K562 (cell line): ENCODE measurements around the gene BZW1. TPM values are rescaled to one million over a fixed set of nuclear protein-coding genes. Genes with fewer than 3 reads are reported as not detected.
A peak's percentile ranks its signal among the peaks of the same experiment; 100 is the strongest.

Source experiments
- EGR1 ChIP-seq: fragments of 450-650 bp; conservative IDR thresholded peaks from 2 replicates; pipeline ENCODE4 v1.6.1; 2017; ENCODE audit warnings: mild to moderate bottlenecking
- GATA2 ChIP-seq: sonication (generic); formaldehyde crosslinking; IDR thresholded peaks from 2 replicates; pipeline ENCODE4 v1.4.0; 2020; ENCODE audit warnings: mild to moderate bottlenecking, missing genetic modification reagents
- HDGF ChIP-seq: fragments of 450-650 bp; IDR thresholded peaks from 2 replicates; pipeline ENCODE4 v1.6.1; 2016
- HMG20A ChIP-seq: fragments of 450-650 bp; formaldehyde crosslinking; conservative IDR thresholded peaks from 2 replicates; pipeline ENCODE4 v1.4.0; 2020; ENCODE audit warnings: mild to moderate bottlenecking, mixed read lengths
- KLF6 ChIP-seq: fragments of 250-450 bp; sonication (Bioruptor Pico); IDR thresholded peaks from 2 replicates; pipeline ENCODE4 v1.4.0; 2020; ENCODE audit warnings: mild to moderate bottlenecking, moderate library complexity, borderline replicate concordance
- NBN ChIP-seq: fragments of 450-650 bp; IDR thresholded peaks from 2 replicates; pipeline ENCODE4 v1.6.1; 2016; ENCODE audit warnings: low read depth, mild to moderate bottlenecking
- PBX2 ChIP-seq, 2 experiments: IDR thresholded peaks in 1 of 2; conservative IDR thresholded peaks in 1 of 2; 2 replicates each; pipeline ENCODE4 v1.6.1; 2016; ENCODE audit warnings: low read depth in 2 of 2, mild to moderate bottlenecking in 1 of 2, missing compliant biosample characterization in 1 of 2, missing genetic modification characterization in 1 of 2, moderate library complexity in 1 of 2
- RBM22 ChIP-seq: fragments of 200-400 bp; formaldehyde crosslinking; IDR thresholded peaks from 2 replicates; pipeline ENCODE4 v1.6.1; 2018; ENCODE audit warnings: low read length, low read depth; ENCODE audit not compliant: poor library complexity, severe bottlenecking
- SIN3A ChIP-seq, 2 experiments: fragments of 150-350 bp in 1 of 2; IDR thresholded peaks; 2 replicates each; pipeline ENCODE4 v1.6.1; 2011 to 2016; ENCODE audit warnings: borderline replicate concordance in 2 of 2, low read depth in 2 of 2, low read length in 2 of 2, mild to moderate bottlenecking in 2 of 2, moderate library complexity in 2 of 2; ENCODE audit not compliant: control insufficient read depth in 1 of 2
- STAT5B ChIP-seq: fragments of 250-450 bp; sonication (Bioruptor Pico); IDR thresholded peaks from 2 replicates; pipeline ENCODE4 v1.8.0; 2021; ENCODE audit warnings: mild to moderate bottlenecking, inconsistent platforms
- TEAD1 ChIP-seq, 2 experiments: fragments of 450-650 bp in 1 of 2; sonication (generic) in 1 of 2; formaldehyde crosslinking; IDR thresholded peaks; 2 replicates each; pipeline versions ENCODE4 v1.4.0 to v1.8.0; 2020 to 2022; ENCODE audit warnings: mild to moderate bottlenecking in 2 of 2, missing genetic modification reagents in 1 of 2
- ZFP30 ChIP-seq: fragments of 250-450 bp; sonication (Bioruptor Pico); IDR thresholded peaks from 2 replicates; pipeline ENCODE4 v1.8.0; 2022; ENCODE audit warnings: moderate library complexity, mild to moderate bottlenecking, inconsistent platforms, borderline replicate concordance
- polyA plus RNA-seq, 8 experiments: library from polyadenylated mRNA; depleted of rRNA in 4 of 8; stranded (reverse) in 5 of 8; unstranded in 3 of 8; fragments of >200 nt; fragmentation: Nextera tagmentation in 2 of 8; fragmentation: Illumina TruSeq in 1 of 8; extraction: Ambion mirVana in 2 of 8; extraction: Trizol in 1 of 8; gene quantifications; 2 replicates each; pipeline versions ENCODE4 v1.2.1 to v1.2.3, GENCODE V29; 2011 to 2014; ENCODE audit warnings: inconsistent platforms in 1 of 8, missing spikeins in 1 of 8
- total RNA-seq, 7 experiments: library from RNA; depleted of rRNA in 6 of 7; stranded (reverse); fragments of >200 nt in 6 of 7; fragmentation: Illumina TruSeq in 2 of 7; extraction: Trizol in 2 of 7; gene quantifications; 2 replicates each; pipeline versions ENCODE4 v1.2.1 to v1.2.3, GENCODE V29; 2011 to 2021; ENCODE audit warnings: low replicate concordance in 1 of 7
- TF ChIP-seq, protein P1 (sequence below): fragments of 150-350 bp; IDR thresholded peaks from 2 replicates; pipeline ENCODE4 v1.6.1; 2014; ENCODE audit warnings: low read depth, mild to moderate bottlenecking, low read length, borderline replicate concordance
- TF ChIP-seq, protein P2 (sequence below): sonication (generic); formaldehyde crosslinking; IDR thresholded peaks from 2 replicates; pipeline ENCODE4 v1.8.0; 2022; ENCODE audit warnings: mild to moderate bottlenecking, missing genetic modification reagents

Gene BZW1
- total and polyA plus RNA-seq, 9 of the 15 experiments (the other 6 are each of a cell fraction or from before 2014, with no cell fraction given), result 110 to 244 (median 198) TPM

DNA sequence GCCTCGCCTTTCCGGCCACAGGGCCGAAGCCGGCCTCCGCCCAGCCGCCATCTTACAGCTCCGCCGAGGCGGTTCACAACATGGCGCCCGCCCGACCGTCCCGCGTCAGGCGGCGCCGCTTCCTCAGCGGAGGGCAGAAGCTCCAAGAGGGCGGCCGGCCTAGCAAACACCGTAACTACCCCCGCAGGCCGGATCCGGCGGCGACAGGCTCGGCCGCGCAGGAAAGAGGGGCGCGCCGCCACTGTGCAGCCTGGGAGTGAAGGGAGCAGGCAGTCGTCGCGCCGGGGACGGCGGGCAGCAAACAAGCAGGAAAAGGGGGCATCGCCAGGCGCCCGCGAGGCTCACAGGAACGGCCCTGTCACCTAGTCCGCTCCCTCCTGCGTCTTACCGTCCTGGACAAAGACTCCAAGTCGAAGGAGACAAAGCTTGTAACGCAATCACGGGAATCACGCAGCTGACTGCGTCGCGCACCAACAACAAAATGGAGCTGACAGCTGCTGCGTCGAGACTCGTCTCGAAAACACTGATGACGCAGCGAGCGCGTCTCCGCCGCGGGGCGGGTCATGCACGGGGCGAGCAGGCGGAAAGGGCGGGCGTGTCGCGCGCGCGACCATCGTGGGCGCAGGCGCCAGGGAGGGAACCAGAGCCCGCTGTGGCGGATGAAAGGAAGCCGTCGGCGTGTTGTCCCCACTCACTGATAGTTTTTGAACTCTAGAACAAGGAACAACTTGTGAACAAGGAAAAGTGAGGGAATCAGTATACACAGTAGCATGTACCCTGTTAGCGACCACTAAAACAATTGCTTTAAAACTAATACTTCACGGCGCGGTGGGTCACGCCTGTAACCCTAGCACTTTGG, 52.7 kb downstream of the BZW1 start, which contains the start of gene CLK1 (continued):
- TF ChIP-seq KLF6 (peak; percentile 67; the same call in 1 of the 2 replicates), EGR1 (0 out of 2 replicates have a peak, but pooled peaks have one; percentile 9), TEAD1 (CRISPR knock-in tag; IDR thresholded peaks at IDR 0.05) (peak in 1 of 2 experiments; percentile 60; a peak in 1 of 4 replicates), PBX2 (CRISPR knock-in tag; IDR thresholded peaks at IDR 0.05; ENCODE audit: low read depth) (no peak), PBX2 (tag; conservative IDR thresholded peaks at IDR 0.05; ENCODE audit: low read depth) (no peak), HDGF (no peak), SIN3A (IDR thresholded peaks at IDR 0.05; ENCODE audit: borderline replicate concordance in 2 of 2, control insufficient read depth in 1 of 2, low read depth in 2 of 2, low read length in 2 of 2) (peak in 1 of 2 experiments; percentile 20; a peak in 1 of 4 replicates), RBM22 (peak; percentile 89), NBN (no peak), STAT5B (CRISPR knock-in tag) (no peak), GATA2 (no peak), ZFP30 (no peak), HMG20A (CRISPR knock-in tag) (no peak)
- TF ChIP-seq, protein P1, sequence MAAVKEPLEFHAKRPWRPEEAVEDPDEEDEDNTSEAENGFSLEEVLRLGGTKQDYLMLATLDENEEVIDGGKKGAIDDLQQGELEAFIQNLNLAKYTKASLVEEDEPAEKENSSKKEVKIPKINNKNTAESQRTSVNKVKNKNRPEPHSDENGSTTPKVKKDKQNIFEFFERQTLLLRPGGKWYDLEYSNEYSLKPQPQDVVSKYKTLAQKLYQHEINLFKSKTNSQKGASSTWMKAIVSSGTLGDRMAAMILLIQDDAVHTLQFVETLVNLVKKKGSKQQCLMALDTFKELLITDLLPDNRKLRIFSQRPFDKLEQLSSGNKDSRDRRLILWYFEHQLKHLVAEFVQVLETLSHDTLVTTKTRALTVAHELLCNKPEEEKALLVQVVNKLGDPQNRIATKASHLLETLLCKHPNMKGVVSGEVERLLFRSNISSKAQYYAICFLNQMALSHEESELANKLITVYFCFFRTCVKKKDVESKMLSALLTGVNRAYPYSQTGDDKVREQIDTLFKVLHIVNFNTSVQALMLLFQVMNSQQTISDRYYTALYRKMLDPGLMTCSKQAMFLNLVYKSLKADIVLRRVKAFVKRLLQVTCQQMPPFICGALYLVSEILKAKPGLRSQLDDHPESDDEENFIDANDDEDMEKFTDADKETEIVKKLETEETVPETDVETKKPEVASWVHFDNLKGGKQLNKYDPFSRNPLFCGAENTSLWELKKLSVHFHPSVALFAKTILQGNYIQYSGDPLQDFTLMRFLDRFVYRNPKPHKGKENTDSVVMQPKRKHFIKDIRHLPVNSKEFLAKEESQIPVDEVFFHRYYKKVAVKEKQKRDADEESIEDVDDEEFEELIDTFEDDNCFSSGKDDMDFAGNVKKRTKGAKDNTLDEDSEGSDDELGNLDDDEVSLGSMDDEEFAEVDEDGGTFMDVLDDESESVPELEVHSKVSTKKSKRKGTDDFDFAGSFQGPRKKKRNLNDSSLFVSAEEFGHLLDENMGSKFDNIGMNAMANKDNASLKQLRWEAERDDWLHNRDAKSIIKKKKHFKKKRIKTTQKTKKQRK, result no peak
- TF ChIP-seq, protein P2, sequence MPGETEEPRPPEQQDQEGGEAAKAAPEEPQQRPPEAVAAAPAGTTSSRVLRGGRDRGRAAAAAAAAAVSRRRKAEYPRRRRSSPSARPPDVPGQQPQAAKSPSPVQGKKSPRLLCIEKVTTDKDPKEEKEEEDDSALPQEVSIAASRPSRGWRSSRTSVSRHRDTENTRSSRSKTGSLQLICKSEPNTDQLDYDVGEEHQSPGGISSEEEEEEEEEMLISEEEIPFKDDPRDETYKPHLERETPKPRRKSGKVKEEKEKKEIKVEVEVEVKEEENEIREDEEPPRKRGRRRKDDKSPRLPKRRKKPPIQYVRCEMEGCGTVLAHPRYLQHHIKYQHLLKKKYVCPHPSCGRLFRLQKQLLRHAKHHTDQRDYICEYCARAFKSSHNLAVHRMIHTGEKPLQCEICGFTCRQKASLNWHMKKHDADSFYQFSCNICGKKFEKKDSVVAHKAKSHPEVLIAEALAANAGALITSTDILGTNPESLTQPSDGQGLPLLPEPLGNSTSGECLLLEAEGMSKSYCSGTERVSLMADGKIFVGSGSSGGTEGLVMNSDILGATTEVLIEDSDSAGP (CRISPR knock-in tag), result no peak; the same call in 1 of the 2 replicates
